K562 (cell line): ENCODE data around the gene INPP5D. TPM values are rescaled to one million over a fixed set of nuclear protein-coding genes. Genes with fewer than 3 reads are reported as not detected.

Experiments used
- ATAC-seq: fragments of 200-7000 bp; cut with Tn5 transposase; 3 replicates; pipeline ENCODE4 v1.9.1; 2020; ENCODE audit warnings: moderate library complexity
- BruUV-seq: library from RNA; stranded (reverse); fragments of 400-500 nt; replicated peaks from 2 replicates; lab custom pipeline; 2021; lab: Mats Ljungman, UMichigan
- CTCF ChIA-PET: fragments of 300-600 bp; formaldehyde crosslinking; extraction: SDS; loops from one replicate; lab custom pipeline; 2021; ENCODE audit warnings: low intra/inter-chr PET ratio; lab: Yijun Ruan, JAX
- POLR2A ChIA-PET: fragments of 300-600, 350-650 bp; sonication (Branson Sonifier 250); formaldehyde crosslinking; extraction: SDS; loops from one replicate; lab custom pipeline; 2021; ENCODE audit warnings: antibody characterized with exemption, inconsistent platforms; lab: Yijun Ruan, JAX
- DNase-seq, 4 experiments: peaks; one replicate each; pipeline versions ENCODE4 v3.0.0 to v3.0.0-alpha.2; 2011 to 2018; ENCODE audit warnings: low spot score in 3 of 4, mixed read lengths in 3 of 4; ENCODE audit errors: extremely low read depth in 1 of 4
- FAIRE-seq: peaks from 2 replicates; lab custom pipeline; 2011; peaks lifted over from hg19 to GRCh38; lab: Jason Lieb, UNC
- H2AFZ ChIP-seq: 2 replicates; pipeline ENCODE4 v1.6.0; 2011; ENCODE audit warnings: low read depth, low read length, control low read depth, inconsistent platforms
- H3K27ac ChIP-seq: fragments of 200-600 bp; 3 replicates; pipeline ENCODE4 v1.8.0; 2011; ENCODE audit warnings: low read depth, mild to moderate bottlenecking, control low read depth, inconsistent platforms, low read length, moderate library complexity, mixed read lengths; ENCODE audit errors: extremely low read depth
- H3K27me3 ChIP-seq, 2 experiments: fragments of 300-600 bp in 1 of 2; 2 replicates in 1 of 2; 3 replicates in 1 of 2; pipeline versions ENCODE4 v1.6.0 to v1.8.0; 2011; ENCODE audit warnings: inconsistent platforms in 2 of 2, low read length in 2 of 2, mild to moderate bottlenecking in 1 of 2, mixed read lengths in 1 of 2, moderate library complexity in 1 of 2; ENCODE audit not compliant: control insufficient read depth in 2 of 2, insufficient read depth in 2 of 2
- H3K36me3 ChIP-seq: fragments of 300-600 bp; 3 replicates; pipeline ENCODE4 v1.8.0; 2011; ENCODE audit warnings: mild to moderate bottlenecking, low read length, inconsistent platforms; ENCODE audit not compliant: control insufficient read depth, insufficient read depth
- H3K4me1 ChIP-seq, 2 experiments: fragments of 200-600 bp in 1 of 2; replicated peaks in 1 of 2; 2 replicates in 1 of 2; 3 replicates in 1 of 2; pipeline versions ENCODE4 v1.5.1 to v1.8.0; 2011; ENCODE audit warnings: inconsistent platforms in 2 of 2, low read length in 2 of 2, mild to moderate bottlenecking in 1 of 2, mixed read lengths in 1 of 2, moderate library complexity in 1 of 2; ENCODE audit not compliant: control insufficient read depth in 2 of 2, insufficient read depth in 2 of 2
- H3K4me2 ChIP-seq: 2 replicates; pipeline ENCODE4 v1.6.1; 2011; ENCODE audit warnings: low read length, control low read depth, inconsistent platforms, mixed read lengths; ENCODE audit not compliant: insufficient read depth
- H3K4me3 ChIP-seq: fragments of 200-600 bp; sonication (generic), shearing (Covaris generic); 2 replicates; pipeline ENCODE4 v1.5.1; 2016; ENCODE audit warnings: control low read depth, inconsistent platforms
- H3K79me2 ChIP-seq: fragments of 200-600 bp; 3 replicates; pipeline ENCODE4 v1.8.0; 2011; ENCODE audit warnings: low read length, inconsistent platforms; ENCODE audit not compliant: control insufficient read depth, insufficient read depth
- H3K9ac ChIP-seq, 2 experiments: 2 replicates each; pipeline versions ENCODE4 v1.6.0 to v1.6.1; 2011; ENCODE audit warnings: low read depth in 2 of 2, low read length in 2 of 2, control low read depth in 1 of 2, inconsistent platforms in 1 of 2, mild to moderate bottlenecking in 1 of 2, mixed read lengths in 1 of 2; ENCODE audit not compliant: insufficient read depth in 1 of 2
- H3K9me1 ChIP-seq: one replicate; pipeline ENCODE4 v1.6.0; 2011; ENCODE audit warnings: inconsistent platforms, mild to moderate bottlenecking, low read length, moderate library complexity; ENCODE audit not compliant: control insufficient read depth, insufficient read depth
- H3K9me3 ChIP-seq: replicated peaks from 2 replicates; pipeline ENCODE4 v1.5.1; 2011; ENCODE audit warnings: low read depth, low read length, inconsistent platforms; ENCODE audit not compliant: control insufficient read depth, insufficient read depth
- H4K20me1 ChIP-seq: replicated peaks from 2 replicates; pipeline ENCODE4 v1.6.1; 2011; ENCODE audit warnings: low read length, inconsistent platforms, mixed read lengths; ENCODE audit not compliant: control insufficient read depth, insufficient read depth
- ELF2 ChIP-seq: fragments of 250-450 bp; sonication (Bioruptor Pico); IDR thresholded peaks from 2 replicates; pipeline ENCODE4 v1.5.0; 2021; ENCODE audit warnings: mild to moderate bottlenecking
- GATA2 ChIP-seq: sonication (generic); formaldehyde crosslinking; IDR thresholded peaks from 2 replicates; pipeline ENCODE4 v1.4.0; 2020; ENCODE audit warnings: mild to moderate bottlenecking, missing genetic modification reagents
- MAZ ChIP-seq, 2 experiments: fragments of 450-650 bp in 1 of 2; sonication (generic) in 1 of 2; formaldehyde crosslinking; IDR thresholded peaks in 1 of 2; conservative IDR thresholded peaks in 1 of 2; 2 replicates each; pipeline versions ENCODE4 v1.4.0 to v1.5.0; 2020; ENCODE audit warnings: mild to moderate bottlenecking in 1 of 2, missing genetic modification reagents in 1 of 2
- U2AF1 ChIP-seq: fragments of 200-400 bp; formaldehyde crosslinking; optimal IDR thresholded peaks from 2 replicates; pipeline ENCODE3; 2017; ENCODE audit warnings: mild to moderate bottlenecking, low read depth, low read length, moderate library complexity
- ZFP91 ChIP-seq: sonication (generic); formaldehyde crosslinking; IDR thresholded peaks from 2 replicates; pipeline ENCODE4 v1.8.0; 2022; ENCODE audit warnings: mild to moderate bottlenecking, missing genetic modification reagents
- WGBS: fragments of 100-300 bp; shearing (Covaris generic); methylation state at CpG from one replicate; pipeline ENCODE4 v1.1.6; 2016; ENCODE audit warnings: low coverage, mixed read lengths; ENCODE audit not compliant: insufficient coverage; ENCODE audit errors: missing lambda C conversion rate; 5-methylcytosine and 5-hydroxymethylcytosine counted together
- in situ Hi-C: fragments of 300-500 bp; cut with MboI; formaldehyde crosslinking; loops from 4 replicates; pipeline ENCODE4 v1.15.0; 2018; ENCODE audit warnings: inconsistent platforms, mixed read lengths
- intact Hi-C: fragments of 100-400 bp; cut with micrococcal nuclease; formaldehyde crosslinking; loops from 2 replicates; pipeline ENCODE4 v1.14.2; 2022
- polyA plus RNA-seq, 8 experiments: library from polyadenylated mRNA; depleted of rRNA in 4 of 8; stranded (reverse) in 5 of 8; unstranded in 3 of 8; fragments of >200 nt; fragmentation: Nextera tagmentation in 2 of 8; fragmentation: Illumina TruSeq in 1 of 8; extraction: Ambion mirVana in 2 of 8; extraction: Trizol in 1 of 8; gene quantifications; 2 replicates each; pipeline versions ENCODE4 v1.2.1 to v1.2.3, GENCODE V29; 2011 to 2014; ENCODE audit warnings: inconsistent platforms in 1 of 8, missing spikeins in 1 of 8
- total RNA-seq, 7 experiments: library from RNA; depleted of rRNA in 6 of 7; stranded (reverse); fragments of >200 nt in 6 of 7; fragmentation: Illumina TruSeq in 2 of 7; extraction: Trizol in 2 of 7; gene quantifications; 2 replicates each; pipeline versions ENCODE4 v1.2.1 to v1.2.3, GENCODE V29; 2011 to 2021; ENCODE audit warnings: low replicate concordance in 1 of 7

INPP5D gene
- total and polyA plus RNA-seq, 9 of the 15 experiments (the other 6 are each of a cell fraction or from before 2014, with no cell fraction given), result 0.55 to 6.2 (median 2.2) TPM

- TF ChIP-seq U2AF1, result no peak
- TF ChIP-seq, all 486 proteins: peak for 4
Measured at GRCh38 chr2:233060501-233060979, 398 bp downstream of the INPP5D start (continued).

- Histone ChIP-seq H3K9me3 (no peaks in the 10 kb centered on the region), H3K9me1 (no peaks in the 10 kb centered on the region), H3K4me1 (peaks cover 13 to 48% of the 10 kb centered on the region in 2 experiments; a peak in 4 of 5 replicates), H3K36me3 (no peaks in the 10 kb centered on the region), H4K20me1 (no peaks in the 10 kb centered on the region), H3K79me2 (no peaks in the 10 kb centered on the region; the same call in 2 of the 3 replicates), H3K27ac (no peak overlapping the region), H3K9ac (peak overlapping the region in 1 of 2 experiments; percentile 61; a peak in 1 of 4 replicates), H2AFZ (peak overlapping the region; percentile 90; the same call in 1 of the 2 replicates), H3K4me2 (peak overlapping the region; percentile 62; the same call in 1 of the 2 replicates), H3K27me3 (no peaks in the 10 kb centered on the region), H3K4me3 (peak overlapping the region; percentile 23; the same call in 1 of the 2 replicates)
- intact Hi-C loops, result no loop called here
- in situ Hi-C loops, result no loop called here
- no TSS peak for BruUV-seq
- ChIA-PET CTCF (no interaction called here), POLR2A (interaction anchor here (0.7 to 1.1 kb wide), 3 partner anchors 12 to 365 kb away, joined by 3 read pairs; no protein-coding TSS in a partner anchor)
- FAIRE-seq (no peak), ATAC-seq (no peak), DNase-seq (no peak)
- TF ChIP-seq MAZ (CRISPR knock-in tag; conservative IDR thresholded peaks at IDR 0.05 in 1 of 2, IDR thresholded peaks at IDR 0.05 in 1 of 2) (no peak), ZFP91 (CRISPR knock-in tag) (no peak), ELF2 (CRISPR knock-in tag) (no peak), GATA2 (CRISPR knock-in tag) (no peak)
- 83% methylated on average over 6 of the region's 10 CpGs for WGBS
Measured at GRCh38 chr2:233060980-233061590, 943 bp downstream of the INPP5D start.
